ENCODE measurements around the gene CAMK2N2. TPM values are rescaled to one million over a fixed set of nuclear protein-coding genes. Genes with fewer than 3 reads are reported as not detected.

Gene CAMK2N2
- total RNA-seq, 8 experiments from 2014 or later, result 0.31 to 16.2 (median 6.5) TPM; not detected in 2

- ATAC-seq (replicated peaks in 6 of 8), result no peak
- Histone ChIP-seq H3K27ac (peak overlapping the region in 1 of 2 donors; percentile 4), H3K4me1 (replicated peaks in 1 of 2) (peaks cover 3 to 11% of the 10 kb centered on the region in 2 donors), H3K4me3 (peak overlapping the region; percentile 54 to 93 (median 87))
- 0 to 42% (median 25%) methylated on average over 1 to 13 of the region's 15 CpGs; no CpG with 5 or more reads in 3 of the 10 experiments for WGBS, 10 experiments
- in situ Hi-C loops (cut with MboI; ENCODE audit: low pct_unique_long_range_greater_than_20kb in 2 of 9, low sequenced_read_pairs in 9 of 9, unreplicated experiment in 9 of 9), result loop anchor here in 4 of 9 experiments (25.0 kb wide), 2 partner anchors 350 to 375 kb away; partner anchors contain the start of gene PARL (in 3 of the 4)
Measured at GRCh38 chr3:184262764-184263179, 1.4 kb upstream of the CAMK2N2 start.

GRCh38 chr3:184261854-184262763, 756 bp upstream of the CAMK2N2 start:
- 0 to 17% (median 2%) methylated on average over 1 to 5 of the region's 66 CpGs; no CpG with 5 or more reads in 4 of the 10 experiments for WGBS, 10 experiments
- in situ Hi-C loops (cut with MboI; ENCODE audit: low pct_unique_long_range_greater_than_20kb in 2 of 9, low sequenced_read_pairs in 9 of 9, unreplicated experiment in 9 of 9), result loop anchor here in 4 of 9 experiments (25.0 kb wide), 2 partner anchors 350 to 375 kb away; partner anchors contain the start of gene PARL (in 3 of the 4)
- ATAC-seq (replicated peaks in 6 of 8), result peak; percentile 28 to 54 (median 44)
- H3K4me3 ChIP-seq, result peak overlapping the region; percentile 54 to 93 (median 87)
- H3K27ac ChIP-seq, result peak overlapping the region in 1 of 2 donors; percentile 4
- peaks cover 3 to 11% of the 10 kb centered on the region in 2 donors for H3K4me1 ChIP-seq (replicated peaks in 1 of 2)

- Histone ChIP-seq H3K4me3 (peak overlapping the region; percentile 54 to 93 (median 87)), H3K4me1 (replicated peaks in 1 of 2) (peaks cover 3 to 11% of the 10 kb centered on the region in 2 donors), H3K27ac (peak overlapping the region; percentile 70 to 72)
- in situ Hi-C loops (cut with MboI; ENCODE audit: low pct_unique_long_range_greater_than_20kb in 2 of 9, low sequenced_read_pairs in 9 of 9, unreplicated experiment in 9 of 9), result loop anchor here in 4 of 9 experiments (25.0 kb wide), 2 partner anchors 348 to 373 kb away; partner anchors contain the start of gene PARL (in 3 of the 4)
- ATAC-seq (replicated peaks in 6 of 8), result peak in 5 of 8 experiments; percentile 1 to 7 (median 6)
- WGBS, 10 experiments, result 0 to 4% (median 0%) methylated on average over 1 to 5 of the region's 49 CpGs; no CpG with 5 or more reads in 7 of the 10 experiments
Measured at GRCh38 chr3:184260724-184261269, 556 bp downstream of the CAMK2N2 start.

GRCh38 chr3:184259878-184260723, 1.3 kb downstream of the CAMK2N2 start:
- WGBS, 10 experiments, result 0 to 10% (median 5%) methylated on average over 2 to 4 of the region's 91 CpGs; no CpG with 5 or more reads in 6 of the 10 experiments
- Histone ChIP-seq H3K4me1 (replicated peaks in 1 of 2) (peaks cover 3 to 11% of the 10 kb centered on the region in 2 donors), H3K4me3 (peak overlapping the region; percentile 54 to 93 (median 87)), H3K27ac (no peak overlapping the region)
- ATAC-seq (replicated peaks in 6 of 8), result peak; percentile 1 to 42 (median 8)
- in situ Hi-C loops (cut with MboI; ENCODE audit: low pct_unique_long_range_greater_than_20kb in 2 of 9, low sequenced_read_pairs in 9 of 9, unreplicated experiment in 9 of 9), result loop anchor here in 4 of 9 experiments (25.0 kb wide), 2 partner anchors 348 to 373 kb away; partner anchors contain the start of gene PARL (in 3 of the 4)

GRCh38 chr3:184259396-184259877, 1.9 kb downstream of the CAMK2N2 start:
- no peak overlapping the region for H3K27ac ChIP-seq
- peak in 1 of 8 experiments; percentile 0 for ATAC-seq (replicated peaks in 6 of 8)
- 0 to 80% (median 42%) methylated on average over 2 to 8 of the region's 28 CpGs; no CpG with 5 or more reads in 4 of the 10 experiments for WGBS, 10 experiments
- in situ Hi-C loops (cut with MboI; ENCODE audit: low pct_unique_long_range_greater_than_20kb in 2 of 9, low sequenced_read_pairs in 9 of 9, unreplicated experiment in 9 of 9), result loop anchor here in 4 of 9 experiments (25.0 kb wide), 2 partner anchors 347 to 372 kb away; partner anchors contain the start of gene PARL (in 3 of the 4)
- peaks cover 3 to 11% of the 10 kb centered on the region in 2 donors for H3K4me1 ChIP-seq (replicated peaks in 1 of 2)
- H3K4me3 ChIP-seq, result peak overlapping the region; percentile 54 to 93 (median 87)

- Histone ChIP-seq H3K4me1 (replicated peaks in 1 of 2) (peaks cover 3 to 11% of the 10 kb centered on the region in 2 donors), H3K4me3 (peak overlapping the region in 3 of 5 donors; percentile 87 to 93 (median 87)), H3K27ac (no peak overlapping the region)
- WGBS, 10 experiments, result 35 to 100% (median 93%) methylated on average over 1 to 3 of the region's 5 CpGs; no CpG with 5 or more reads in 3 of the 10 experiments
- in situ Hi-C loops (cut with MboI; ENCODE audit: low pct_unique_long_range_greater_than_20kb in 2 of 9, low sequenced_read_pairs in 9 of 9, unreplicated experiment in 9 of 9), result loop anchor here in 4 of 9 experiments (25.0 kb wide), 2 partner anchors 347 to 372 kb away; partner anchors contain the start of gene PARL (in 3 of the 4)
- no peak for ATAC-seq (replicated peaks in 6 of 8)
Measured at GRCh38 chr3:184258926-184259325, 2.4 kb downstream of the CAMK2N2 start.

GRCh38 chr3:184257083-184257915, 4.1 kb downstream of the CAMK2N2 start:
- Histone ChIP-seq H3K4me3 (no peak overlapping the region), H3K4me1 (replicated peaks in 1 of 2) (peaks cover 3% of the 10 kb centered on the region in 2 donors), H3K27ac (no peak overlapping the region)
- WGBS, 10 experiments, result 60 to 100% (median 84%) methylated on average over 1 to 14 of the region's 23 CpGs; no CpG with 5 or more reads in 2 of the 10 experiments
- in situ Hi-C loops (cut with MboI; ENCODE audit: low pct_unique_long_range_greater_than_20kb in 2 of 9, low sequenced_read_pairs in 9 of 9, unreplicated experiment in 9 of 9), result loop anchor here in 4 of 9 experiments (25.0 kb wide), 2 partner anchors 345 to 370 kb away; partner anchors contain the start of gene PARL (in 3 of the 4)
- no peak for ATAC-seq (replicated peaks in 6 of 8)

- 80 to 100% (median 100%) methylated on average over 1 to 3 of the region's 3 CpGs; no CpG with 5 or more reads in 7 of the 10 experiments for WGBS, 10 experiments
- in situ Hi-C loops (cut with MboI; ENCODE audit: low pct_unique_long_range_greater_than_20kb in 2 of 9, low sequenced_read_pairs in 9 of 9, unreplicated experiment in 9 of 9), result loop anchor here in 4 of 9 experiments (25.0 kb wide), 2 partner anchors 343 to 368 kb away; partner anchors contain the start of gene PARL (in 3 of the 4)
- no peak overlapping the region for H3K4me3 ChIP-seq
- H3K4me1 ChIP-seq (replicated peaks in 1 of 2), result peaks cover 0 to 3% of the 10 kb centered on the region in 2 donors
- no peak overlapping the region for H3K27ac ChIP-seq
- ATAC-seq (replicated peaks in 6 of 8), result no peak
Measured at GRCh38 chr3:184255291-184256039, 5.9 kb downstream of the CAMK2N2 start.

GRCh38 chr3:184250167-184250828, 11.1 kb downstream of the CAMK2N2 start:
- WGBS, 10 experiments, result 0 to 76% (median 30%) methylated on average over 2 to 12 of the region's 20 CpGs; no CpG with 5 or more reads in 2 of the 10 experiments
- Histone ChIP-seq H3K27ac (peak overlapping the region; percentile 77 to 98), H3K4me3 (peak overlapping the region; percentile 70 to 96 (median 80)), H3K4me1 (replicated peaks in 1 of 2) (peaks cover 7 to 9% of the 10 kb centered on the region in 2 donors)
- in situ Hi-C loops (cut with MboI; ENCODE audit: low pct_unique_long_range_greater_than_20kb in 2 of 9, low sequenced_read_pairs in 9 of 9, unreplicated experiment in 9 of 9), result loop anchor here in 4 of 9 experiments (25.0 kb wide), 2 partner anchors 338 to 363 kb away; partner anchors contain the start of gene PARL (in 3 of the 4)
- ATAC-seq (replicated peaks in 6 of 8), result peak; percentile 36 to 52 (median 45)
